Stimulated activated CD4-positive, alpha-beta T cell treated with anti-CD3 and anti-CD28 coated beads, Interleukin-2, amount 100 ng/mL, for 4 hours (primary cell): ENCODE data around the gene FAM180A.

Source experiments
- DNase-seq: peaks from one replicate; pipeline ENCODE4 v3.0.0-alpha.2; 2020; ENCODE audit warnings: low read depth

Gene FAM180A

GRCh38 chr7:135683609-135684008 lies 65.0 kb downstream of the FAM180A start:
- no peak for DNase-seq

GRCh38 chr7:135682191-135682590 lies 66.4 kb downstream of the FAM180A start:
- DNase-seq = no peak

GRCh38 chr7:135681762-135682161 lies 66.9 kb downstream of the FAM180A start:
- DNase-seq = no peak
